Smooth muscle cell (in vitro differentiated cells): Measurements from ENCODE around the gene PLB1. TPM values are rescaled to one million over a fixed set of nuclear protein-coding genes. Genes with fewer than 3 reads are reported as not detected.

Experiments
- DNase-seq: peaks from one replicate; lab custom pipeline; 2025; ENCODE audit not compliant: unreplicated experiment; lab: John Stamatoyannopoulos, UW
- H2AFZ ChIP-seq: fragments of 200-600 bp; sonication (generic); 2 replicates; pipeline ENCODE4 v1.6.0; 2016; ENCODE audit warnings: antibody characterized with exemption, low read depth, mild to moderate bottlenecking
- H3F3A ChIP-seq: fragments of 200-600 bp; sonication (generic); 2 replicates; pipeline ENCODE4 v1.6.0; 2017; ENCODE audit warnings: antibody characterized with exemption, low read depth
- H3K27ac ChIP-seq: fragments of 200-600 bp; sonication (generic); 2 replicates; pipeline ENCODE4 v1.5.1; 2016; ENCODE audit warnings: low read depth, mild to moderate bottlenecking
- H3K27me3 ChIP-seq: fragments of 200-600 bp; sonication (generic); 2 replicates; pipeline ENCODE4 v1.6.1; 2016; ENCODE audit warnings: low read depth, mild to moderate bottlenecking
- H3K36me3 ChIP-seq: fragments of 200-600 bp; sonication (generic); 2 replicates; pipeline ENCODE4 v1.5.1; 2016; ENCODE audit warnings: low read depth
- H3K4me1 ChIP-seq: fragments of 200-600 bp; sonication (generic); 2 replicates; pipeline ENCODE4 v1.5.1; 2016; ENCODE audit warnings: low read depth
- H3K4me2 ChIP-seq: fragments of 200-600 bp; sonication (generic); 2 replicates; pipeline ENCODE4 v1.6.0; 2016; ENCODE audit warnings: mild to moderate bottlenecking
- H3K4me3 ChIP-seq: fragments of 200-600 bp; sonication (generic); 2 replicates; pipeline ENCODE4 v1.5.1; 2016; ENCODE audit warnings: mild to moderate bottlenecking
- H3K79me2 ChIP-seq: fragments of 200-600 bp; sonication (generic); 2 replicates; pipeline ENCODE4 v1.6.0; 2016; ENCODE audit warnings: low read depth, mild to moderate bottlenecking
- H3K9ac ChIP-seq: fragments of 200-600 bp; sonication (generic); 2 replicates; pipeline ENCODE4 v1.6.0; 2016; ENCODE audit warnings: low read depth
- H3K9me3 ChIP-seq: fragments of 200-600 bp; sonication (generic); replicated peaks from 2 replicates; pipeline ENCODE4 v1.5.1; 2016; ENCODE audit warnings: low read depth
- H4K20me1 ChIP-seq: fragments of 200-600 bp; sonication (generic); 2 replicates; pipeline ENCODE4 v1.6.0; 2016; ENCODE audit warnings: low read depth
- CTCF ChIP-seq: fragments of 200-600 bp; sonication (generic); IDR thresholded peaks from 2 replicates; pipeline ENCODE4 v1.5.1; 2017; ENCODE audit warnings: borderline replicate concordance, mild to moderate bottlenecking, antibody characterized with exemption; ENCODE audit not compliant: insufficient read depth, poor library complexity, severe bottlenecking
- WGBS: methylation state at CpG from one replicate; pipeline ENCODE4 v1.1.7; 2016; ENCODE audit warnings: low lambda C conversion rate; 5-methylcytosine and 5-hydroxymethylcytosine counted together
- polyA plus RNA-seq: library from polyadenylated mRNA; unstranded; fragments of >200 nt; fragmentation: Nextera tagmentation; extraction: Ambion mirVana; gene quantifications from 2 replicates; pipeline ENCODE4 v1.2.1, GENCODE V29; 2016
- total RNA-seq: library from RNA; depleted of rRNA; stranded (reverse); fragments of >200 nt; gene quantifications from 2 replicates; pipeline ENCODE4 v1.2.3, GENCODE V29; 2014

Gene PLB1
- total and polyA plus RNA-seq, 2 experiments from 2014 or later, result 0.75 to 8.7 TPM

DNA sequence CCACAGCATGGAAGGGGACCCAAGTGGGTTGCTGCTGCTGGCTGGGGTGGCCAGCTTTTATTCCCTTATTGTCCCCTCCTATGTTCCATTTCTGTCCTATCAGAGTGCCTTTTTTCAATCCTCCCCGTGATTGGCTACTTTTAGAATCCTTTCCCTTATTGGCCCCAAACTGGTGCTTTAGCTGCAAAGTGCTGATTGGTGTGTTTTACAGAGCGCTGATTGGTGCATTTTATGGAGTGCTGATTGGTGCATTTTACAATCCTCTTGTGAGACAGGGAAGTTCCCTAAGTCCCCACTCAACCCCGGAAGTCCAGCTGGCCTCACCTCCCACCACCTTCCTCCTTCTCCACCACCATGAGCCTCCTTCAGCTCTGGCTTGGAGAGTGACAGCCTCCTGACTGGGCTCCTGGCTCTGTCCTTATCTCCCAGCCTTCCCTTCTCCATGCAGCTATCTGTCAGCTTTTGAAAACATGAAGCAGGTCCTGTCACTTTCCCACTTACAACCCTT is 20.7 kb upstream of the PLB1 start:
- no peaks in the 10 kb centered on the region for H3K9me3 ChIP-seq
- DNase-seq, result no peak
- no peak for TF ChIP-seq CTCF
- H3K4me3 ChIP-seq, result no peak overlapping the region
- H3K9ac ChIP-seq, result no peak overlapping the region
- H3K79me2 ChIP-seq, result no peaks in the 10 kb centered on the region
- no peaks in the 10 kb centered on the region for H3F3A ChIP-seq
- H2AFZ ChIP-seq, result no peak overlapping the region
- no peak overlapping the region for H3K4me2 ChIP-seq
- no peaks in the 10 kb centered on the region for H3K4me1 ChIP-seq
- no peak overlapping the region for H3K27ac ChIP-seq
- H4K20me1 ChIP-seq, result no peaks in the 10 kb centered on the region
- 93% methylated on average over 3 of the region's 3 CpGs for WGBS
- no peaks in the 10 kb centered on the region for H3K36me3 ChIP-seq
- H3K27me3 ChIP-seq, result no peaks in the 10 kb centered on the region

GRCh38 chr2:28477087-28477486 is 18.8 kb upstream of the PLB1 start:
- 95% methylated on average over 2 of the region's 2 CpGs for WGBS
- H3K9me3 ChIP-seq, result no peaks in the 10 kb centered on the region
- no peaks in the 10 kb centered on the region for H3K36me3 ChIP-seq
- H3K79me2 ChIP-seq, result no peaks in the 10 kb centered on the region
- no peak overlapping the region for H3K27ac ChIP-seq
- H3K4me3 ChIP-seq, result no peak overlapping the region
- H3K4me2 ChIP-seq, result no peak overlapping the region
- TF ChIP-seq CTCF, result no peak
- H3K27me3 ChIP-seq, result no peaks in the 10 kb centered on the region
- H2AFZ ChIP-seq, result no peak overlapping the region
- H3K4me1 ChIP-seq, result no peaks in the 10 kb centered on the region
- H4K20me1 ChIP-seq, result no peaks in the 10 kb centered on the region
- H3K9ac ChIP-seq, result no peak overlapping the region
- no peak for DNase-seq
- H3F3A ChIP-seq, result no peaks in the 10 kb centered on the region

- Histone ChIP-seq H3K4me2 (no peak overlapping the region), H3K9me3 (no peaks in the 10 kb centered on the region), H3K36me3 (no peaks in the 10 kb centered on the region), H4K20me1 (no peaks in the 10 kb centered on the region), H2AFZ (no peak overlapping the region), H3K4me1 (no peaks in the 10 kb centered on the region), H3K4me3 (no peak overlapping the region), H3K79me2 (no peaks in the 10 kb centered on the region), H3K27ac (no peak overlapping the region), H3K27me3 (no peaks in the 10 kb centered on the region), H3K9ac (no peak overlapping the region), H3F3A (no peaks in the 10 kb centered on the region)
- 67% methylated on average over 3 of the region's 3 CpGs for WGBS
- DNase-seq, result no peak
- TF ChIP-seq CTCF, result no peak
These were observed 18.2 kb upstream of the PLB1 start for GRCh38 chr2:28477645-28478044.

DNA sequence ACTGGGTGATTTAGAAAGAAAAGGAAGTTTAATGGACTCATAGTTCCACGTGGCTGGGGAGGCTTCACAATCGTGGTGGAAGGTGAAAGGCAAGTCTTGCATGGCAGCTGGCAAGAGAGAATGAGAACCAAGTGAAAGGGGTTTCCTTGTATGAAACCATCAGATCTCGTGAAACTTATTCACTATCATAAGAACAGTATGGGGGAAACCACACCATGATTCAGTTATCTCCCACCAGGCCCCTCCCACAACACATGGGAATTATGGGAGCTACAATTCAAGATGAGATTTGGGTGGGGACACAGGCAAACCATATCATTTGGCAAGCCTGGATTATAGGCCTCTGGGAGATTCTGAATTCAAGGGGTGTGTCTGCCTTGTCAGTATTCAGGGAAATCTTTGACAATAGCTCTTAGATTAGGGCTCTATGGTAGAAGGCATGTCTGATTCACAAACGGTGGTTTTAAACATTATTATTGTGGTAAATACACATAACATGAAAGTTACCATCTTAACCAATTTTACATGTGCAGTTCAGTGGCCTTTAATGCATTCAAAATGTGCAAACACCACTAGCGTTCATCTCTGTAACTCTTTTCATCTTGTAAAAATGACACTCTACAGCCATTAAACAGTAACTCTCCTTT is 15.3 kb upstream of the PLB1 start:
- Histone ChIP-seq H3K36me3 (no peaks in the 10 kb centered on the region), H3F3A (no peaks in the 10 kb centered on the region), H2AFZ (no peak overlapping the region), H3K9me3 (no peaks in the 10 kb centered on the region), H3K9ac (no peak overlapping the region), H3K79me2 (no peaks in the 10 kb centered on the region), H3K4me2 (no peak overlapping the region), H3K4me3 (no peak overlapping the region), H4K20me1 (no peaks in the 10 kb centered on the region), H3K27ac (no peak overlapping the region), H3K27me3 (no peaks in the 10 kb centered on the region), H3K4me1 (no peaks in the 10 kb centered on the region)
- no peak for TF ChIP-seq CTCF
- 83% methylated on average over 5 of the region's 5 CpGs for WGBS
- no peak for DNase-seq
